ENCODE data around the gene CPT1B. TPM values are rescaled to one million over a fixed set of nuclear protein-coding genes. Genes with fewer than 3 reads are reported as not detected.

The CPT1B gene
- total RNA-seq, 1 experiment from 2014 or later = 13.1 TPM

DNA sequence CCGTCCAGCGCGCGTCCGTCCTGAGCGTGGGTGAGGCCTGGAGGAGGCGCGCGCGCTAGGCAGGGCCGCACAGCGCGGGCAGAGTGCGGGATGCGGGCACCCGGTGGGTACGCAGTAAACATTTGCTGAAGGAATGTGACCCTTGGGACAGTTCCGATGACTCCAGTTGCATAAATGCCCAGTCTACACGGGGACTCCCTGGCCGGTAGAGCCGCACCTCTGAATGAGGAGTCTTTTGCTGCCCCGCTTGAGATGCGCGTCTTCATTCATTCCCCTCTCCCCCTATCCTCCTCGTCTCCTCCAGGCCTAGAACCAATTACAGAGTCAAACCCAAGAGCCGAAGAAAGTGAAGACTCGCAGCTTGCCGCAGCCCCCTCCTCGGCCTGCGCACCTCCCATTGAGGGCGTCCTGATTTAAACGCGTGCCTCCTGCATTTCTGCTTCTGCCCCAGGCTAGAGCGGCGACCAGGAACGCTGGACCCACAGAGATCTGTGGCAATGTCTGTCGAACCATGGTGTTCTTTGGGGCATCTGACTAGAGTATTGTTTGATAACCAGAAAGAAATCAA lies 5.2 kb upstream of the CPT1B start:
- no peaks in the 10 kb centered on the region for H3F3A ChIP-seq (ENCODE audit: low read length, unreplicated experiment)
- H3K4me1 ChIP-seq (ENCODE audit: insufficient read depth, low read length) = peaks cover 5% of the 10 kb centered on the region
- peak overlapping the region; percentile 77 for H3K4me3 ChIP-seq (ENCODE audit: low read length)
- H3K9me2 ChIP-seq (replicated peaks; ENCODE audit: low read length) = no peaks in the 10 kb centered on the region
- no peak overlapping the region for H3K27ac ChIP-seq (ENCODE audit: low read length)
- H3K9ac ChIP-seq (ENCODE audit: low read length) = peak overlapping the region; percentile 97
- H3K9me3 ChIP-seq (ENCODE audit: low read length) = no peaks in the 10 kb centered on the region
- POLR2A ChIA-PET (ENCODE audit: unreplicated experiment) = interaction anchor here (0.6 kb wide), 1 partner anchor 58 kb away, joined by 3 read pairs; the partner anchor contains the start of gene SCO2
- intact Hi-C loops (cut with micrococcal nuclease) = loop anchor here (2.0 to 5.0 kb wide), 2 partner anchors 51 to 109 kb away; no protein-coding TSS in a partner anchor
- H3K36me3 ChIP-seq (ENCODE audit: low read depth, low read length) = no peaks in the 10 kb centered on the region
- no peaks in the 10 kb centered on the region for H3K27me3 ChIP-seq (ENCODE audit: low read length)
- peak overlapping the region; percentile 84 for H2AFZ ChIP-seq (ENCODE audit: low read length)
- DNase-seq = no peak
- peaks cover 18% of the 10 kb centered on the region for H3K79me2 ChIP-seq (ENCODE audit: low read length)
- CTCF ChIA-PET = interaction anchor here (0.6 kb wide), 1 partner anchor 36 kb away, joined by 3 read pairs; no protein-coding TSS in a partner anchor
- no peaks in the 10 kb centered on the region for H4K20me1 ChIP-seq (ENCODE audit: low read length)
- TF ChIP-seq EZH2phosphoT487 (IDR thresholded peaks at IDR 0.05; ENCODE audit: borderline replicate concordance, low read length) = no peak
- TF ChIP-seq EZH2 (IDR thresholded peaks at IDR 0.05; ENCODE audit: low read length, unreplicated experiment) = no peak
- TF ChIP-seq, protein P1, sequence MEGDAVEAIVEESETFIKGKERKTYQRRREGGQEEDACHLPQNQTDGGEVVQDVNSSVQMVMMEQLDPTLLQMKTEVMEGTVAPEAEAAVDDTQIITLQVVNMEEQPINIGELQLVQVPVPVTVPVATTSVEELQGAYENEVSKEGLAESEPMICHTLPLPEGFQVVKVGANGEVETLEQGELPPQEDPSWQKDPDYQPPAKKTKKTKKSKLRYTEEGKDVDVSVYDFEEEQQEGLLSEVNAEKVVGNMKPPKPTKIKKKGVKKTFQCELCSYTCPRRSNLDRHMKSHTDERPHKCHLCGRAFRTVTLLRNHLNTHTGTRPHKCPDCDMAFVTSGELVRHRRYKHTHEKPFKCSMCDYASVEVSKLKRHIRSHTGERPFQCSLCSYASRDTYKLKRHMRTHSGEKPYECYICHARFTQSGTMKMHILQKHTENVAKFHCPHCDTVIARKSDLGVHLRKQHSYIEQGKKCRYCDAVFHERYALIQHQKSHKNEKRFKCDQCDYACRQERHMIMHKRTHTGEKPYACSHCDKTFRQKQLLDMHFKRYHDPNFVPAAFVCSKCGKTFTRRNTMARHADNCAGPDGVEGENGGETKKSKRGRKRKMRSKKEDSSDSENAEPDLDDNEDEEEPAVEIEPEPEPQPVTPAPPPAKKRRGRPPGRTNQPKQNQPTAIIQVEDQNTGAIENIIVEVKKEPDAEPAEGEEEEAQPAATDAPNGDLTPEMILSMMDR (conservative IDR thresholded peaks at IDR 0.05; ENCODE audit: low read depth, low read length) = no peak
- peak; percentile 27 for ATAC-seq
- H3K4me2 ChIP-seq (ENCODE audit: low read length) = peak overlapping the region; percentile 92
- TSS peak; percentile 72 for BruUV-seq (replicated peaks)

DNA sequence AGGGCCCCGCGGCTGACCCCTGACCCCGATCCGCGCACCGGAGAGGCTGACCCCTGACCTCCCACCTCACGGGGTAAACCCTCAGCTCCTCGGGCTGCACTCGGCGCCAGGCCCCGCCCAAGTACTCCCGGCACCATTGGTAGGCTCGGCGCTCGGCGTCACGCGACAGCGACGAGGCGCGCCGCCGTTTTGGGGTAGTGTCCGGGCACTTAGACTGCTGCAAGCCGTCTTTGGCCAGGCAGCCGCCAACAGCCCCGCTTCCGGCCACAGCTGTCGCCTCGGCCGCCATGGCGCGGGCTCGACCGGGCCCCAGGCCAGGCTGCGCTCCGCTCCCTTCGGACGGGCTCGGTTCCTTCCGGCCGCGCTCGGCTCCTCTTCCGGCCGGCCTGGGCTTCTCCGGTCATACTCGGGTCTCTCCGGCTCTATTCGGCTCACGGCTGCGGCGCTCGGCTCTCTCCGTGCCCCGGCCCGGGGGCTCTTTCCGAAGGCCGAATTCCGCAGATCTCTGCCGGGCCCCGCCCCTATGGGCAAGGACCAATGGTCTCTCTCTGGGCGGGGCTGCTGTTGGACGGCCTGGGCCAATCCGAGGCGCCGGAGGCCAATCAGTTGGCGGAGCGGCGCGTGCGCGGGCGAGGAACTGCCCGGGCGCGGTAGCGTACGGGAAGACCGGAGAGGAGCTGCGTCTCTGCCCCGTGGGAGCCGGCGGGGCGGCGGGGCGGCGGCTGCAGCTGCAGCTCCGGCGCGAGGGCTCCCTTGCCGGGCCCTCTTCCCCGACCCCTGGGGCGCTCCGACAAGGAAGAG lies 4.5 kb upstream of the CPT1B start, which contains the start of gene CHKB:
Gene CHKB (minus strand): TSS at position 357 of the 801 bp plus-strand sequence. CDS start 68 bp downstream, at position 289.
- H3K9me2 ChIP-seq (replicated peaks; ENCODE audit: low read length) = no peaks in the 10 kb centered on the region
- peak within 1 kb of the TSS; percentile 66 for H3K27ac ChIP-seq (ENCODE audit: low read length)
- H3F3A ChIP-seq (ENCODE audit: low read length, unreplicated experiment) = no peaks in the 10 kb centered on the region
- ChIA-PET CTCF (interaction anchor here (0.6 kb wide), 1 partner anchor 36 kb away, joined by 3 read pairs; no protein-coding TSS in a partner anchor), POLR2A (ENCODE audit: unreplicated experiment) (interaction anchor here (0.6 kb wide), 1 partner anchor 57 kb away, joined by 3 read pairs; the partner anchor contains the start of gene SCO2)
- DNase-seq (peak; percentile 96), ATAC-seq (peak; percentile 95)
- no peaks in the 10 kb centered on the region for H4K20me1 ChIP-seq (ENCODE audit: low read length)
- H2AFZ ChIP-seq (ENCODE audit: low read length) = peak within 1 kb of the TSS; percentile 97
- H3K4me1 ChIP-seq (ENCODE audit: insufficient read depth, low read length) = peaks cover 5% of the 10 kb centered on the region
- H3K4me3 ChIP-seq (ENCODE audit: low read length) = peak within 1 kb of the TSS; percentile 77
- BruUV-seq (replicated peaks) = no TSS peak
- intact Hi-C loops (cut with micrococcal nuclease) = loop anchor here (2.0 to 5.0 kb wide), 2 partner anchors 50 to 110 kb away; no protein-coding TSS in a partner anchor
- no peaks in the 10 kb centered on the region for H3K36me3 ChIP-seq (ENCODE audit: low read depth, low read length)
- H3K9me3 ChIP-seq (ENCODE audit: low read length) = no peaks in the 10 kb centered on the region
- TF ChIP-seq EZH2 (IDR thresholded peaks at IDR 0.05; ENCODE audit: low read length, unreplicated experiment) = no peak
- H3K9ac ChIP-seq (ENCODE audit: low read length) = peak within 1 kb of the TSS; percentile 97
- peak within 1 kb of the TSS; percentile 92 for H3K4me2 ChIP-seq (ENCODE audit: low read length)
- H3K79me2 ChIP-seq (ENCODE audit: low read length) = peaks cover 18% of the 10 kb centered on the region
- H3K27me3 ChIP-seq (ENCODE audit: low read length) = no peaks in the 10 kb centered on the region

DNA sequence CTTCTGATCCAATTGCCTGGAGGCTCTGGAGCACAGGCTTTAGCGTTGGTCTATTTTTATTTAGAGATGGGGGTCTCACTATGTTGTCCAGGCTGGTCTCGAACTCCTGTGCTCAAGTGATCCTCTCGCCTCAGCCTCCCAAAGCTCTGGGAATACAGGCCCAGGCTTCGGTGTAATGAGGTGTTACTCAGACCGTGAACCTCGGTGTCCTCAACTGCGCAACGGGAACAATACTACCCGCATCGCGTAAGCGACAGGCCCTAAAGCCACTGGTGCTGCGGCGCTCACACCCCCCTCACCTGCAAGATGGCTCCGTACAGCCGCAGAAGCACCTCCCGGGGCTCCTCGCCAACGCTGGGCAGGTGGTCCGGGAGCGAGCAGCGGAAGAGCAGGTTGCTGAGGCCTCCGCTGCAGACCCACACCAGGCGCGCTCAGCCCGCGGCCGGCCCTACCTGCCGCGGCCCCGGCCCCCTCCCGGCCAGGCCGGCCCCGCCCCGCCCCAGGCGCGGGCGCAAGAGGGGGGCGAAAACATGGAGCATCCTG lies 3.8 kb upstream of the CPT1B start:
- H2AFZ ChIP-seq (ENCODE audit: low read length) = peak overlapping the region; percentile 97
- ATAC-seq = peak; percentile 31; the same call in 1 of the 2 replicates

More for the DNA sequence above, 3.8 kb upstream of the CPT1B start:
- H3K27ac ChIP-seq (ENCODE audit: low read length) = peak overlapping the region; percentile 66
- peak overlapping the region; percentile 84 for H3K4me2 ChIP-seq (ENCODE audit: low read length)
- H3K4me1 ChIP-seq (ENCODE audit: insufficient read depth, low read length) = peaks cover 5% of the 10 kb centered on the region
- no peaks in the 10 kb centered on the region for H3K9me2 ChIP-seq (replicated peaks; ENCODE audit: low read length)
- intact Hi-C loops (cut with micrococcal nuclease) = loop anchor here (2.0 to 5.0 kb wide), 2 partner anchors 49 to 110 kb away; no protein-coding TSS in a partner anchor
- POLR2A ChIA-PET (ENCODE audit: unreplicated experiment) = no interaction called here
- no peaks in the 10 kb centered on the region for H3K27me3 ChIP-seq (ENCODE audit: low read length)
- TF ChIP-seq, protein P1 (conservative IDR thresholded peaks at IDR 0.05; ENCODE audit: low read depth, low read length) = no peak
- TF ChIP-seq EZH2phosphoT487 (IDR thresholded peaks at IDR 0.05; ENCODE audit: borderline replicate concordance, low read length) = no peak
- TF ChIP-seq EZH2 (IDR thresholded peaks at IDR 0.05; ENCODE audit: low read length, unreplicated experiment) = no peak
- peaks cover 18% of the 10 kb centered on the region for H3K79me2 ChIP-seq (ENCODE audit: low read length)
- no TSS peak for BruUV-seq (replicated peaks)
- H3K9ac ChIP-seq (ENCODE audit: low read length) = peak overlapping the region; percentile 97
- H4K20me1 ChIP-seq (ENCODE audit: low read length) = no peaks in the 10 kb centered on the region
- CTCF ChIA-PET = no interaction called here
- DNase-seq = no peak
- no peaks in the 10 kb centered on the region for H3K9me3 ChIP-seq (ENCODE audit: low read length)
- no peaks in the 10 kb centered on the region for H3K36me3 ChIP-seq (ENCODE audit: low read depth, low read length)
- peak overlapping the region; percentile 77 for H3K4me3 ChIP-seq (ENCODE audit: low read length)
- H3F3A ChIP-seq (ENCODE audit: low read length, unreplicated experiment) = no peaks in the 10 kb centered on the region

Data from PC-3 (cell line).